Epithelial cell of proximal tubule (primary cell): ENCODE measurements around the gene ASPDH. TPM values are rescaled to one million over a fixed set of nuclear protein-coding genes. Genes with fewer than 3 reads are reported as not detected.

Source experiments
- DNase-seq: peaks from one replicate; pipeline ENCODE4 v3.0.0-alpha.2; 2011; ENCODE audit warnings: low read depth
- H3K4me3 ChIP-seq: 2 replicates; pipeline ENCODE4 v1.5.1; 2011; ENCODE audit warnings: low read depth, mild to moderate bottlenecking, low read length
- total RNA-seq: library from RNA; depleted of rRNA; stranded (reverse); fragments of >200 nt; gene quantifications from 2 replicates; pipeline ENCODE4 v1.2.3, GENCODE V29; 2015
- TF ChIP-seq, protein P1 (sequence below): conservative IDR thresholded peaks from 2 replicates; pipeline ENCODE4 v1.5.1; 2012; ENCODE audit warnings: low read depth, mild to moderate bottlenecking, low read length

Gene ASPDH
- total RNA-seq, 1 donor from 2014 or later: not detected

DNA sequence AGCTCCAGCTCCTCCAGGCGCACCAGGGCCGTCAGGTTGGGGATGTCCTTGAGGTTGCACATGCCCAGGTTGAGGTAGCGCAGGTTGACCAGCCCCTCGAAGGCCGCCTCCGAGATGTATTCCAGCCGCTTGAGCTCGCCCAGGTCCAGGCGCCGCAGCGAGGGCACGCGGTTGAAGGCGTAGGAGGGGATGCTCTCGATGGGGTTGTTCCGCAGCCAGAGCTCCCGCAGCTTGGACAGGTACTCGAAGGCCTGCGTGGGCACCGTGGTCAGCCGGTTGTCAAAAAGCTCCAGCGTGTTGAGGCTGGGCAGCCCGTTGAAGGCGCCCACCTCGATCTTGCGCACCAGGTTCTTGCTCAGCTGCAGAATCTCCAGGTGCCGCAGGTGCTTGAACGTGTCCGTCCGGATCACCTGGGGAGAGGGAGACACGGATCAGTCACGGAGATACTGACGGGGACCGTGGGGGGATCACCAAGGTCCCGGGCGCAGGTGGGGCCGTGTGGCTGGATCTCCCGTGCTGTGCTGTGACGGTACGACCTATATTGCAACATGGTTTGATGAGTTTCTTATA is 5.4 kb upstream of the ASPDH start:
- TF ChIP-seq, protein P1, sequence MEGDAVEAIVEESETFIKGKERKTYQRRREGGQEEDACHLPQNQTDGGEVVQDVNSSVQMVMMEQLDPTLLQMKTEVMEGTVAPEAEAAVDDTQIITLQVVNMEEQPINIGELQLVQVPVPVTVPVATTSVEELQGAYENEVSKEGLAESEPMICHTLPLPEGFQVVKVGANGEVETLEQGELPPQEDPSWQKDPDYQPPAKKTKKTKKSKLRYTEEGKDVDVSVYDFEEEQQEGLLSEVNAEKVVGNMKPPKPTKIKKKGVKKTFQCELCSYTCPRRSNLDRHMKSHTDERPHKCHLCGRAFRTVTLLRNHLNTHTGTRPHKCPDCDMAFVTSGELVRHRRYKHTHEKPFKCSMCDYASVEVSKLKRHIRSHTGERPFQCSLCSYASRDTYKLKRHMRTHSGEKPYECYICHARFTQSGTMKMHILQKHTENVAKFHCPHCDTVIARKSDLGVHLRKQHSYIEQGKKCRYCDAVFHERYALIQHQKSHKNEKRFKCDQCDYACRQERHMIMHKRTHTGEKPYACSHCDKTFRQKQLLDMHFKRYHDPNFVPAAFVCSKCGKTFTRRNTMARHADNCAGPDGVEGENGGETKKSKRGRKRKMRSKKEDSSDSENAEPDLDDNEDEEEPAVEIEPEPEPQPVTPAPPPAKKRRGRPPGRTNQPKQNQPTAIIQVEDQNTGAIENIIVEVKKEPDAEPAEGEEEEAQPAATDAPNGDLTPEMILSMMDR: no peak
- no peak overlapping the region for H3K4me3 ChIP-seq
- DNase-seq: no peak

DNA sequence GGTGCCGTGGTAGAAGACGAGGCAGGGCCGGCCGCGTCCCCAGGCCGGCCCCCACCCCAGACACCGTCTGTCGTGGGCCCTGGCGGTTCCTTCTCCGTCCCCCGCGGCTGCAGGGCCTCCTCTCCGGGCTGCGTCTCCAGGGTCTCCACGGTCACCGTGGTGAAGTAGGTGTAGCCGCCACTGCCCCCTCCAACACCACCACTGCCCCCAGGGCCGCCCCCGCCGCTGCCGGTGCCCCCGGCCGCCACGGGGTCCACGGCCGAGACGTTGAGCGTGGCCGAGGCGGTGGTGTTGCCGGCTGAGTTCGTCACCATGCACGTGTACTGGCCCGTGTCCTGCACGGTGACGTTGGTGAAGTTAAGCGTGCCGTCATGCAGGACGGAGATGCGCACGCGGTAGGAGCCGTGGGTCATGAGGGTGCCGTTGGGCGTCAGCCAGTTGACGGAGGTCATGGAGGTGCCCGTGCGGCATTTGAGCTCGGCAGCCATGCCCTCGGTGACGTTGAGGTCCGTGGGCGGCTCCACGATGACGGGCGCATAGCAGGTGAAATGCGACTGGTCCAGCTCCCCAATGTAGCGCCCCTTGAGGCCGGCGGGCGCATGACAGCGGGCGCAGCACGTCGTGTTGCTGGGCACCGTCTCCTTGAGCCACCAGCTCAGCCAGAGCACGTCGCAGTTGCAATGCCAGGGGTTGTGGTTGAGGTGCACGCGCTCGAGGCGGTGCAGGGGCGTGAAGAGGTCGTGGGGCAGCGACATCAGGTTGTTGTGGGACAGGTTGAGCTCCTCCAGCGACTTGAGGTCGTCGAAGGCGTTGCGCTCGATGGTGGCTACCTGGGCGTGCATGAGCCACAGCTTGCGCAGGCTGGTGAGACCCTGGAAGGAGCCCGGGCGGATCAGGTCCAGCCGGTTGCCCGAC is 4.6 kb upstream of the ASPDH start:
- TF ChIP-seq, protein P1: no peak
- no peak for DNase-seq
- no peak overlapping the region for H3K4me3 ChIP-seq

DNA sequence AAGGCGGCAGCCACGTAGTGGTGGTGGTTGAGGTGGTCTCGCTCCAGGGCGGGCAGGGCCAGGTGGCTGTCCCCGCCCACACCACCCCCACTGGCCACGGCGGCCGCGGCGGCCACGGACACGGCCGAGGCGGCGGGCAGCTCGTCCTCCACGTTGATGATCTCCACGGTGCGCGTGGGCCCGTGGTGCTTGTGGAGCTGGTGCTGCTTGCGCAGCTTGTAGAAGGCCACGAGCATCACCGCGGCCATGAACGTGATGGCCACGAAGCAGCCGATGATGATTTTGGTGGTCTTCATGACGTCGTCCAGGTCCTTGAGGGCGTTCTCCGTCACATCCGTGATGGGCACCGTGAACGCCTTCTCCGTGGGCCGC is 4.0 kb upstream of the ASPDH start:
- no peak overlapping the region for H3K4me3 ChIP-seq
- DNase-seq: no peak
- TF ChIP-seq, protein P1: no peak

GRCh38 chr19:50516964-50517703 is 3.4 kb upstream of the ASPDH start:
- H3K4me3 ChIP-seq: no peak overlapping the region
- no peak for DNase-seq
- TF ChIP-seq, protein P1: no peak

DNA sequence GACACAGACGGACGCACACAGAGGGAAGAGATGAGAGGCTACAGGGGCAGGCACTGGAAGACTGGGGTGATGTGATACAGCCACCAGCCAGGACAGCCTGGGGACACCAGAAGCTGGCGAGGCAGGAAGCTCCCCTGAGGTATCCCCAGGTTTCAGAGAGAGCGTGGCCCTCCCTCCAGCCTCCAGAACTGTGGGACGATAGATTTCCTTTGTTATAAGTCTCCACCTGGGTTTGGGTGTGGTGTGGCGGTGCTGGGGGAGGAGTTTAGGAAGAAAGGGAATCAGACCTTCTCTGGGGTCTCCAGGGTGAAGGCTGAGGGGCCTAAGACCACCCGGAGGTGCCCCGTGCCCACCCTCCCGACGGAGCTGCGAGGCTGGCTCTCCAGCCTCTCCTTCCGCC is 2.7 kb upstream of the ASPDH start:
- TF ChIP-seq, protein P1: no peak
- H3K4me3 ChIP-seq: no peak overlapping the region

DNA sequence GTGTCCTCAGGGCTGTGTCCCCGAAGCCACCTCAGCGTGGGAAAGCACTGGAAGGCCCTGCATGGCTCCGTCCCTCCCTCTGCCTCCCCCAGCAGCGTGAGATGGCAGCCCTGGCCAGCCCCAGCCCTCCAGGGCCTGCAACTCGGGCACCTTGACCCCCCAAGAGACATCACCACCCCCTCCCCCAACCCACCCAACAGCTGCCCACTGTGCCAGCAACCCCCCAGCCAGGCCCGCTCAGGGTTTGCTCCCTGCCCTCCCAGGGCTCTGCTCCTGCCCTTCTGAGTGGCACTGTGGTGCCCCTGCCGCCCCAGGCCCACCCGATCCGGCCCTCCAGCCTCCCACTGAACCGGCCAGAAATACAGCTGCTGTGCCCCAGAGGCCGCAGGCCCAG is 1.5 kb upstream of the ASPDH start:
- H3K4me3 ChIP-seq: no peak overlapping the region
- TF ChIP-seq, protein P1: no peak
- no peak for DNase-seq

More for the DNA sequence above, 2.7 kb upstream of the ASPDH start:
- no peak for DNase-seq
